Activated CD8-positive, alpha-beta memory T cell treated with anti-CD3 and anti-CD28 coated beads for 36 hours (primary cell): ENCODE results near the gene ASCC1. TPM values are rescaled to one million over a fixed set of nuclear protein-coding genes. Genes with fewer than 3 reads are reported as not detected.

Experiments used
- CTCF ChIA-PET: fragments of 350-600 bp; sonication (Branson Sonifier 250); formaldehyde crosslinking; loops from one replicate; lab custom pipeline; 2021; ENCODE audit warnings: antibody characterized with exemption; lab: Charles Lee
- POLR2A ChIA-PET: fragments of 350-600 bp; sonication (Branson Sonifier 250); formaldehyde crosslinking; loops from one replicate; lab custom pipeline; 2021; ENCODE audit warnings: antibody characterized with exemption; lab: Charles Lee
- total RNA-seq, 2 experiments: library from RNA; stranded (reverse); gene quantifications; one replicate each; pipeline ENCODE4 v1.2.3, GENCODE V29; 2021

ASCC1 gene
- total RNA-seq, 2 experiments from 2014 or later: 43.2 to 44.1 TPM

DNA sequence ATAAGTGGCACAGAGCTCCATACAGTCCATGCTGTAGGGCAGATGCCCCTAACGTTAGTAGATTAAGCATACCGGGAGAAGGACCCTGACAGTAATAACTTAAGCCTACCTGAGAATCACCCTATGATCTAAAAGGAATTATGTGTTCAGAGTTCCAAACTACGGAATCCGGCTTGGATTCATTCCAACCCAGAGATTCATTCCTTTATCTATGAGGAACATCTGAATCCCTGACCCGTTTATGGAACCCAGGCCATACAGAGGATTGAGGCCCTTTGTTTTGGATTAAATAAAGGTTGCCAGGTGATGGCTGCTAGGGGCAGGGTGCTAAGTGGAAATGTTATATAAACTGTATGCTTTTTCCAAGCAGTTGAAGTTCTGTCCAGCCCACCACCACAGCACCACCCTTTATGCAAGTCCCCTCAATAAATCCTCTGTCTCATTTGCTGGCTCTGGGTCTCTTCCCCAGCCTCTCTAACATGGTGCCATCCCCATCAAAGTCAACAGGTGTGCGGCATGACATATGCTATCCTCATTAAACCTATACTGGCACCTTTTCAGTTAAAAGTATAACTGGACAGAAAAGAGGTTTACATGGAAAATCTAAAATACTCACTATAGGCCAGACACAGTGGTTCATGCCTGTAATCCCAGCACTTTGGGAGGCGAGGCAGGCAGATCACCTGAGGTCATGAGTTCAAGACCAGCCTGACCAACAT is 9.4 kb downstream of the ASCC1 start:
- POLR2A ChIA-PET: no interaction called here

DNA sequence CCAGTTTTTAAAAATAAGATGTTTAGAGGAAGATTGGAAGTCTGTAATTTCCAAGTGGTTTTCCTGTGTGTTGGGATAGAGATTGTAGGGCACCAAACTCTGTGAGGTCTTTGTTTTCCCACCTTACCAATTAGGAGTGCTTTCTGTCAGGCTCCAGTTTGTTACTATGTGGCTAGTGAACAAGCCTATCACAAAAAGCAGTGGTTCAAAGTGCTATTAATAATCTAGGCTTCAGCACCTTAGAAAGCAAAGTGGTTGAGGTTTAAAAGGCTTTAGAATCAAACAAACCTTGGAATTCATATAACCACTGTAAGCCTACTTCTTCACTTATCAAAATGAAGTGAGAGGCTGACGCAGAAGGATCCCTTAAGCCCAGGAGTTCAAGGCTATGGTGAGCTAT is 11.4 kb downstream of the ASCC1 start:
- ChIA-PET POLR2A (interaction anchor here (0.5 to 0.6 kb wide), 2 partner anchors 12 to 1706 kb away, joined by 3 to 4 read pairs; no protein-coding TSS in a partner anchor), CTCF (no interaction called here)

More for the DNA sequence above, 9.4 kb downstream of the ASCC1 start:
- CTCF ChIA-PET: interaction anchor here (1.0 kb wide), 1 partner anchor 130 kb away, joined by 5 read pairs; no protein-coding TSS in a partner anchor

DNA sequence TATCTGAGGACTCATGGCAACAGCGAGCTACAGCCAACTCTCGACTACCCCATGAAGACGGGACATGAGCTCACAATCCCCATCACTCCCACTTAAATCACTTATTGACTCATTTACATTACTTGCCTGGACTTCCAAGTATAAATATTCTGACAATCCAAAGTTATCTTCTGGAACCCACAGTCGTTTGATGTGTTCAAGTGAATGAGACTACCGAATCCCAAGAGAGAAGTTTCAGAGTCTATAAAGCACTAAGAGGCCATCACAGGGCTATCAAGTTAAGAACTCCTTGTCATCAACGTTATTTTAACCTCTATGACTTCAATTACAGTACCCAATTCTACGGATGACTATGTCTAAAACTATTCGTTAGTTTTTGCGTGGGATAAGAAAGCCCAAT is 11.8 kb downstream of the ASCC1 start:
- ChIA-PET CTCF (no interaction called here), POLR2A (interaction anchor here (0.5 to 0.6 kb wide), 2 partner anchors 13 to 1706 kb away, joined by 3 to 4 read pairs; no protein-coding TSS in a partner anchor)

DNA sequence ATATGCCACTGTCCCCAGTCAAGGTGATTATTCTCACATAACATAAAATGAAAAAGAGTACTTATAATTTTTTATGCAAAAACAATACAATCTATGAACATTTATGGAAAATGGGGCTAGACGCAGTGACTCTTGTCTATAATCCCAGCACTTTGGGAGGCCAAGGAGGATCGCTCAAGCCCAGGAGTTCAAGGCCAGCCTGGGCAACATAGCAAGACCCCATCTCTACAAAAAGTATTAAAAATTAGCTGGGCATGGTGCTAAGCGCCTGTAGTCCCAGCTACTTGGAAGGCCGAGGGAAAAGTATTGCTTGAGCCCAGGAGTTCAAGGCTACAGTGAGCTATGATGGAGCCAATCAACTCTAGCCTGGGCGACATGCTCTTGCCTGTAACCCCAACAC is 14.8 kb downstream of the ASCC1 start:
- CTCF ChIA-PET: interaction anchor here (0.8 kb wide), 1 partner anchor 47 kb away, joined by 5 read pairs; no protein-coding TSS in a partner anchor
- POLR2A ChIA-PET: interaction anchor here (0.8 kb wide), 1 partner anchor 15 kb away, joined by 3 read pairs; no protein-coding TSS in a partner anchor

DNA sequence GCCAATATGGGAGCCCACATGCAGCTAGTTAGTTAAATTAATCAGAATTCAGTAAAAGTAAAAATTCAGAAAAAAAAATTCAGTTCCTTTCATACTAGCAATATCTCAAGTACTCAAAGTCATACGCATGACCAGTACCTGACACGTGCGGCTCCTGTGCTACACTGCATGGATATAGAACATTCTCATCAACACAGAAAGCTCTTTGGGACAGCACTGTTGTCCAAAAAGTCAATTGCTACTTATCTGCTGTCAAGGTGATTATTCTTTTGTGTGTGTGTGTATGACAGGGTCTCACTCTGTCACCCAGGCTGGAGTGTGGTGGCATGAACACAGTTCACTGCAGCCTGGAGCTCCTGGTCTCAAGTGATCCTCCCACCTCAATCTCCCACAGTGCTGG is 15.2 kb downstream of the ASCC1 start:
- ChIA-PET CTCF (interaction anchor here (0.8 kb wide), 1 partner anchor 47 kb away, joined by 5 read pairs; no protein-coding TSS in a partner anchor), POLR2A (interaction anchor here (0.8 kb wide), 1 partner anchor 16 kb away, joined by 3 read pairs; no protein-coding TSS in a partner anchor)

DNA sequence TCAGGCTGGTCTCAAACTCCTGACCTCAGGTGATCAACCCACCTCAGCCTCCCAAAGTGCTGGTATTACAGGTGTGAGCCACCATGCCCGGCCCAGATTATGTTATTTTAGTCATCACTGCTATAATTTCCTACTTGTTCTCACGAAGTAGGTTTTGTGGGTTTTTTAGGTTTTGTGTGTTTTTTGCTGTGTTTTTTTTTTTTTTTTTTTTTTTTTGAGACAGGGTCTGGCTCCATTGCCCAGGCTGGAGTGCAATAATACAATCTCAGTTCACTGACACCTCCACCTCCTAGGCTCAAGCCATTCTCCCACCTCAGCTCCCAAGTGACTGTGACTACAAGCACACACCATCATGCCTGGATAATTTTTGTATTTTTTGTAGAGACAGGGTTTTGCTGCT is 21.1 kb downstream of the ASCC1 start:
- ChIA-PET CTCF (interaction anchor here (0.7 kb wide), 3 partner anchors 41 to 377 kb away, joined by 3 to 4 read pairs (median 3); no protein-coding TSS in a partner anchor), POLR2A (no interaction called here)

DNA sequence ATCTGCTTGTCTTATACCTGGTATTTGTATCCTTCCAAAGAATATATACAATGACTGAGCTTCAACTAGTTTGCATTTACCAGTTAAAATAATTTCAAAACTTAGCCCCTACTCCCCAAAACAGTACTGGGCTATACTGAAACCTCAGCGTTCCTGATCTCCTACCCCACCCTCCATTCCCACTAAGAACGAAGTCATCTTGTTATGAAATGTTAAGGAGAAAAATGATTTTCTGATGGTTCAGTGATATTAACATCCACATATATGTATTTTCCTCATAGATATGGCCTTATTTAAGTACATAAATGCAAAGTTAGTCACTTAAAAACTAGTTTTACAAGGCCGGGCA is 29.1 kb downstream of the ASCC1 start:
- POLR2A ChIA-PET: no interaction called here

DNA sequence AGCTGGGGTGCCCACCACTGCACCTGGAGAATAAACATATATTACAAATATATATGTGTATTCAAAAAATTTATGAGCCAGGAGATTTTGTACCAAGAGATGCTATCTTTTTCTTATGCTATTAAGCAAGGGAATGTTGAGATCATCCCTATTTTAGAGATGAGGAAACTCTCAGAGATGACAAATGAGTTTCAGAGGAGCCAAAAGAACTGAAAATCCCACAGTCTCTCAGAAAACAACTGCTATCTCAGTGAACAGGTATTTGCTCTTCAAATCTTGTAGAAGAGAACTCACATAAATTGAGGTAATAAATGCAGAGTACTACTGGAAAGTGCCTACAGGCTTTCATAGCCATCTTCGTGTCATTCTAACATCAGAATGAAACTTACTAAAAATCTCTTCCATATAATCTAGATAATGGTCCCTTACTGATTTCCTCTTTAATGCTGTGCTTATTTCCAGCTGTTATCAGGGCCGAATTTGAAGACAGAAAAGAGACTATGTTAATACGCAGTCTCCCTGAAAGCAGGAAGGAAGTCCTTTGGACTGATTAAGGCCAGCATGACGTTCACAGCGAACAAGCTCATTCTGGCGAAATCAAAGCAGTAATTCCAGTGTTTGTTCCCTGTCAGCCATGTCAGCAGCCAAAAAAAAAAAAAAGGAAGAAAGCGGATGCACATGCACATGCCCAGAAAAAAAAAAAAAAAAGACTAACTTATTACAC is 29.7 kb downstream of the ASCC1 start:
- CTCF ChIA-PET: interaction anchor here (1.0 kb wide), 1 partner anchor 207 kb away, joined by 3 read pairs; no protein-coding TSS in a partner anchor

More for the DNA sequence above, 29.1 kb downstream of the ASCC1 start:
- CTCF ChIA-PET: interaction anchor here (1.0 kb wide), 1 partner anchor 206 kb away, joined by 3 read pairs; no protein-coding TSS in a partner anchor

DNA sequence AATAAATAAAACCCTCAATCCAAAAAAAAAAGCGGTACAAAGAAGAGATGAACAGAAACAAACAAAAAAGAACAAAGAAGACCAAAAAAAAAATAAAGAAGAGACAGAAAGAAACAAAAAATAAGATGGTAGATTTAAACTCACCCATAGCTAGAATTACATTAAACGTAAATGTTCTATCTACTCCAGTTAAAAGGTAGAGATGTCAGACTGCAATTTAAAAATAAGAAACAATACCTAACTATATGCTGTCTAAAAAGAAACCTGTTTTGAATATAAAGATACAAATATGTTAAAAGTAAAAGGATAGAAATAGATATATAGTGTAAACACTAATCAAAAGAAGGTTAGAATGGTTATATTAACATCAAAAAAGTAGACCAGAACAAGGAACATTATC is 31.9 kb downstream of the ASCC1 start:
- CTCF ChIA-PET: no interaction called here
- POLR2A ChIA-PET: no interaction called here

More for the DNA sequence above, 29.7 kb downstream of the ASCC1 start:
- POLR2A ChIA-PET: no interaction called here

DNA sequence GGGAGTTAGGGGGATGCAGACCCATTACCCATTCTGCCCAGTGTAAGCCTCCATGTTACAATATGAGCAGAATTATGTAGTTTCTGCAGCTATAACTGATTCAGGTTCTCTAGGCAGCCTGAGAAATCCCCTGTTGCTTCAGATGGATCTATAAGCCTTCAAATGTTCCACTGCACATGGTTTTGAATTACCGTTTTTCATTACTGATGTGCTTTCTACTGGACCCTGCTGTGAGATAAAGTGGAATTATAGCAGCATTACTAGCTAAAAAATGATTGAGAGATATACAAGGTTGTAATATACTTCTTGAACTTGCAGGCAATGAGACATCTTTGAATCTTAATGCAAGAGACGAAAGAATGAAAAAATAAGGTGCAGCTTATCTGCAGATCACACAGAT is 38.6 kb downstream of the ASCC1 start:
- POLR2A ChIA-PET: no interaction called here
- CTCF ChIA-PET: no interaction called here

DNA sequence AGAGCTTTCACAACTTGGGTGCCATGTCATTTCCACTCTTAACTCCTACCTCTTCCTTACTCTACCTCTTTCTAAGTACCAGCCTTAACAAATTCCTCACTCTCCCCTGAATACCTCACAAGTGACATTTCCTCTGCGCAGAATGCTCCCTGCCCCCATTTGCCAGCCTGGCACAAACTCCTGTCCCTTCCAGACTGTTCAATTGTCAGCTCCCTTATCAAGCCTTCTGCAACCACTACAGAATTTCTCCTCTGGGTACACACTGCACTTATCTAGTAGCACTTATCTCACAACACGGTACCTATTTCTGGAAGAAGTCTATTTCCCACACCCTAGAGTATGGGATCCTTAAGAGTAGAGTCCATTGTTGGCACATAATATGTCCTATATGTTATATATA is 39.4 kb downstream of the ASCC1 start:
- POLR2A ChIA-PET: no interaction called here
- CTCF ChIA-PET: no interaction called here

DNA sequence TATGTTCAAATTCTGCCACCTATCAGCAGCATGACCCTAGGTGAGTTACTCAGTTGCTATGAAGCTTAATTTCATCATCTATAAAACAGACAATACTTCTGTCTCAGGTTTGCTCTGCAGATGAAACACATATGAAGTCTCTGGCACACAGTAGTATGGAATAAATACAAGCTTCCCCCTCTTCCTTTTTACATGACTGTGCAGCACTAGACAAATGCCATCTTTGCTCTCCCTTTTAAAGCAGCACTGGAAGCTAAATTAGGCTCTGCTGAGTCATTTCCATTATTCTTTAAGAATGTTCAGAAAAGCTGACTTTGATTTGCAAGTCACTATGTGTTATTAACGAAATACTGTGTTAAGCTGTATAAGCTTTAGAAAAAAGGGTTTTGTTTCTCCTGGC is 40.9 kb downstream of the ASCC1 start:
- ChIA-PET CTCF (no interaction called here), POLR2A (no interaction called here)

DNA sequence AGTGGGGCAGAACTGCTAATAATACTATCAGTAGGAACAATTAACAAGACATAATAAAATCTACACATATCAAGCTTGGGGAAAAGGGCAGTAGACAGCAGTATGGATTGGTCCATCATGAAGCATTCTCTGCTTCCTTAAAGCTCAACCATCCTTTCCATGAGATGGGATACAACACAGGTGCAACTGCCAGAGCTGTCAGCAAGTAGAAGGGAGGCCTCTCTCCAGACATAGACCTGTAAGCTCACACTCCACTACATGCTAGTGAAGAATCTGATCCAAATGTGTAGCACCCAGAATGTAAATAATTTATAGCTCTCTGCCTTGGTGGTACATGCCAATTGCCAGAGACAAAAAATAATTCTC is 41.8 kb downstream of the ASCC1 start:
- POLR2A ChIA-PET: no interaction called here
- CTCF ChIA-PET: interaction anchor here (0.6 kb wide), 1 partner anchor 25 kb away, joined by 4 read pairs; no protein-coding TSS in a partner anchor

DNA sequence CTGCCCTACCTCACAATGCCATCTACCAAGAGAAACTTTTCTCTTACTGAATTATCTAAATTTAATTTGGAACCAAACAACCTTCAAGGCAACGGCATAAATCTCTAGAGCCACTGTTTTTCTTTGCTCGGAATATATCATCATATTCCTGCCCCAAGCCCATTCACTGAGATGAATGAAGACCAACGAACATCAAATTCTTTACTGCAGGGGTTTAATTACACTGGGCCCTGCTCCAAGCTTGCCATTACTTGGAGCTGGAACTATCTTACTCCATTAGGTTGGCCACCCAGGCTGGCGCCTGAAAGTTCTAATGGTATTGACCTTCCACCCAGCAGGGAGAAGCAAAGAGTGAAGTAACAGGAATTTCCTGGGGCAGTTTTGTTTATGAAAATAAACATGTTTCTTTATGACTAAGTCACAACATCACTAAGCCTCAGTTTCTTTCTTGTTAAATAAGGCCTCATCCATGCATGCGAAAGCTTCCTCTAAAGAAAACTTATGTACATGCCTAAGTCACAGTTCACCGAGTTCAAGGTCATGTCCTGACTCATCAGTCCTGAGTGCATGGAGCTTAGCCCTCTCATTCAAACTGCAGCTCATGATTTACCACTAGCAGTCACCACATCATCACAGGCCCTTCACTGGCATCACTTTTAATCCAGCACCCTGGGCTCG is 42.3 kb downstream of the ASCC1 start:
- ChIA-PET CTCF (interaction anchor here (0.6 kb wide), 1 partner anchor 25 kb away, joined by 4 read pairs; no protein-coding TSS in a partner anchor), POLR2A (no interaction called here)

DNA sequence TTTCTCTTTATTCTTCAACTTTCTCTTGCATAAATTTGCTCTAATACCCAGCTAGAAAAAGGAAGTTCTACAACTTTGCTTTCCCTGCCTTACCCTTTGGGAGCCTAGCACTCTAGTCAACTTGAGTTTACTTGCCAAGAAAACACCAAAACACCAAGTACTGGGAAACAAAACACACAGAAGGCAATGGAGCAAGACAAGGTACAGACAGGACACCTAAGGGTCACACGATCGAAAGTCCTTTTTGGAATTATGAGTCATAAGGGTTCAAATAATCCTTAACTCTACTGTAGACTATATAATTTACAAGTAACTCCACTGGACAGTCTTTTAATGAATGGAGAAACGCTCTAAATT is 42.8 kb downstream of the ASCC1 start:
- ChIA-PET POLR2A (no interaction called here), CTCF (no interaction called here)

DNA sequence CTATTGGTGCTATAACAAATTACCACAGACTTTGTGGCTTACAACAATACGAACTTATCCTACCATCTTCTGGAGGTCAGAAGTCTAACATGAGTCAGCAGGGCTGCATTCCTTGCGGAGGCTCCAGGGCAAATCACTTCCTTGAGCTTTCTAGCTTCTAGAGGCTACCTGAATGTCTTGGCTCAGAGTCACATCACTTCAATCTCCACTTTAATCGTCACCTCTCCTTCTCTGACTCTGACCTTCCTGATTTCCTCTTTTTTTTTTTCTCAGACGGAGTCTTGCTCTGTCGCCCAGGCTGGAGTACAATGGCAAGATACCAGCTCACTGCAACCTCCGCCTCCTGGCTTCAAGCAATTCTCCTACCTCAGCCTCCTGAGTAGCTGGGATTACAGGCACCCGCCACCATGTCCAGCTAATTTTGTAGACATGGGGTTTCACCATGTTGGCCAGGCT is 44.9 kb downstream of the ASCC1 start:
- ChIA-PET CTCF (no interaction called here), POLR2A (no interaction called here)

DNA sequence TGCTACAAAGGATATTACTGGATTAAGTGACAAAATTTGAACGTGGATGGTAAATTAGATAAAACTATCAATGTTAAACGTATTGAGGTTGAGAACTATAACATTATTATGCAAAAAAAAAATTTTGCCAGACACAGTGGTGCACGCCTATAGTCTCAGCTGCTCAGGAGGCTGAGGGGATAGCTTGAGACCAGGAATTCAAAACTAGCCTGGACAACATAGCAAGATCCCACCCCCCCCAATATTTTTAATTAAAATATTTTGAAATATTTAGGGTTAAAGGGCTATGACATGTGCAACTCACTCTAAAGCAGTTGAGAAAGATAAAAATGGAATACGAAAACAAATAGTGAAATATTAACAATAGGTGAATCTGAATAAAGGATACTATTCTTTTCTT is 45.3 kb downstream of the ASCC1 start:
- ChIA-PET CTCF (no interaction called here), POLR2A (no interaction called here)

DNA sequence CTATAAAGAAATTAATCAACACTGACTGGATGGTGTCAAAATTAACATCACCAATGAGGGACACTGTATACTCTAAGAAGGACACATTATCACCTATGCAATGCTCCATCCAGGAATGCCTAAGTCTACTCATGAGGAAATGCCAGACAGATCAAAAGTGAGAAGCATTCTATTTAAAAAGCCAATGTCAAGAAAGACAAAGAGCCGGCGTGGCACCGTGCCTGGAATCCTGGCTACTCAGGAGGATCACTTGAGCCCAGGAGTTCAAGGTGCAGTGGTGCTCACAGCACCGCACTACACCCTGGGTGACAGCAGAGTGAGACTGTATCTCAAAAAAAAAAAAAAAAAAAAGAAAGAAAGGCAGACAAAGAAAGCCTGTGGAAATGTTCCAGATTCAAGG is 45.8 kb downstream of the ASCC1 start:
- CTCF ChIA-PET: no interaction called here

DNA sequence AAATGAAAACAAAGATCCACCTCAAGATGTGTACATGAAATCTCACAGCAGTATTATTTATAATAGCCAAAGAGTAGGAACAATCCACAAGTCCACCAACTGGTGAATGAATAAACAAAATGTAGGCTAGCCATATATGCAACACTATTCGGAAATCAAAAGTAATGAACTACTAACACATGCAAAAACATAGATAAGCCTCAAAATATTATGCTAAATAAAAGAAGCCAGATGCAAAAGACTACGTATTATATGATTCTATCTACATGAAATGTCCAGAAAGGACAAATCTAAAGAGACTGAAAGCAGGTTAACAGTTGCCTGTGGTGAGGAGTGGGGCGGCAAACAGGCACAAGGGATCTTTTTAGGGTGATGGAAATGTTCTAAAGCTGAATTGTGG is 49.0 kb downstream of the ASCC1 start:
- CTCF ChIA-PET: no interaction called here
- POLR2A ChIA-PET: no interaction called here

More for the DNA sequence above, 45.8 kb downstream of the ASCC1 start:
- POLR2A ChIA-PET: no interaction called here
